Caco-2 (cell line): Measurements from ENCODE around the gene OTOG. TPM values are rescaled to one million over a fixed set of nuclear protein-coding genes. Genes with fewer than 3 reads are reported as not detected.

ENCODE experiments used
- BruUV-seq: library from RNA; stranded (reverse); fragments of 400-500 nt; replicated peaks from 2 replicates; lab custom pipeline; 2021; lab: Mats Ljungman, UMichigan
- CTCF ChIA-PET: fragments of 300-600 bp; sonication (Branson Sonifier 250); formaldehyde crosslinking; loops from one replicate; lab custom pipeline; 2022; ENCODE audit warnings: antibody characterized with exemption; lab: Charles Lee
- POLR2A ChIA-PET: fragments of 300-600 bp; sonication (Branson Sonifier 250); formaldehyde crosslinking; loops from one replicate; lab custom pipeline; 2022; ENCODE audit warnings: antibody characterized with exemption; lab: Charles Lee
- DNase-seq, 2 experiments: peaks; one replicate each; pipeline versions ENCODE4 v3.0.0 to v3.0.0-alpha.2; 2020 to 2022
- H3K27me3 ChIP-seq: replicated peaks from 2 replicates; pipeline ENCODE4 v1.6.0; 2011; ENCODE audit warnings: low read length; ENCODE audit not compliant: control insufficient read depth, insufficient read depth
- H3K36me3 ChIP-seq: 2 replicates; pipeline ENCODE4 v1.5.1; 2011; ENCODE audit warnings: low read length; ENCODE audit not compliant: control insufficient read depth, insufficient read depth
- H3K4me1 ChIP-seq: fragments of 250-450 bp; sonication (Bioruptor Pico); 2 replicates; pipeline ENCODE4 v1.5.1; 2020; ENCODE audit warnings: mild to moderate bottlenecking
- H3K4me3 ChIP-seq: 2 replicates; pipeline ENCODE4 v1.5.1; 2011; ENCODE audit warnings: low read depth, mild to moderate bottlenecking, control low read depth, low read length
- H3K9me3 ChIP-seq: fragments of 250-450 bp; sonication (Bioruptor Pico); 2 replicates; pipeline ENCODE4 v1.5.1; 2020; ENCODE audit warnings: mild to moderate bottlenecking, moderate library complexity
- H3K27ac Mint-ChIP-seq: one replicate; pipeline ENCODE4 v1.8.0; 2022; ENCODE audit warnings: mixed read lengths; ENCODE audit not compliant: unreplicated experiment
- H3K27me3 Mint-ChIP-seq: one replicate; pipeline ENCODE4 v1.8.0; 2022; ENCODE audit warnings: mixed read lengths; ENCODE audit not compliant: insufficient read depth, unreplicated experiment
- H3K36me3 Mint-ChIP-seq: one replicate; pipeline ENCODE4 v1.8.0; 2022; ENCODE audit warnings: mild to moderate bottlenecking, mixed read lengths; ENCODE audit not compliant: insufficient read depth, unreplicated experiment
- H3K4me1 Mint-ChIP-seq: one replicate; pipeline ENCODE4 v1.8.0; 2022; ENCODE audit warnings: low read depth, mixed read lengths; ENCODE audit not compliant: unreplicated experiment
- H3K4me3 Mint-ChIP-seq: one replicate; pipeline ENCODE4 v1.8.0; 2022; ENCODE audit warnings: mild to moderate bottlenecking, moderate library complexity, mixed read lengths; ENCODE audit not compliant: unreplicated experiment
- H3K9me3 Mint-ChIP-seq: one replicate; pipeline ENCODE4 v1.8.0; 2022; ENCODE audit warnings: mixed read lengths; ENCODE audit not compliant: unreplicated experiment
- intact Hi-C: fragments of 100-400 bp; cut with micrococcal nuclease; formaldehyde crosslinking; loops from one replicate; pipeline ENCODE4 v1.10.0; 2022; ENCODE audit not compliant: unreplicated experiment
- total RNA-seq: library from RNA; stranded (reverse); gene quantifications from 2 replicates; pipeline ENCODE4 v1.2.3, GENCODE V29; 2022
- TF ChIP-seq, protein P1 (sequence below), 2 experiments: fragments of 200-600 bp in 1 of 2; IDR thresholded peaks; 1 replicate in 1 of 2; 2 replicates in 1 of 2; pipeline versions ENCODE4 v1.5.1 to v1.8.0; 2011 to 2022; ENCODE audit warnings: antibody characterized with exemption in 1 of 2, control low read depth in 1 of 2, inconsistent platforms in 1 of 2, low read depth in 1 of 2, low read length in 1 of 2, mild to moderate bottlenecking in 1 of 2, moderate library complexity in 1 of 2; ENCODE audit not compliant: insufficient read depth in 1 of 2, severe bottlenecking in 1 of 2, unreplicated experiment in 1 of 2

The OTOG gene
- total RNA-seq, 1 experiment from 2014 or later: 0.95 TPM

DNA sequence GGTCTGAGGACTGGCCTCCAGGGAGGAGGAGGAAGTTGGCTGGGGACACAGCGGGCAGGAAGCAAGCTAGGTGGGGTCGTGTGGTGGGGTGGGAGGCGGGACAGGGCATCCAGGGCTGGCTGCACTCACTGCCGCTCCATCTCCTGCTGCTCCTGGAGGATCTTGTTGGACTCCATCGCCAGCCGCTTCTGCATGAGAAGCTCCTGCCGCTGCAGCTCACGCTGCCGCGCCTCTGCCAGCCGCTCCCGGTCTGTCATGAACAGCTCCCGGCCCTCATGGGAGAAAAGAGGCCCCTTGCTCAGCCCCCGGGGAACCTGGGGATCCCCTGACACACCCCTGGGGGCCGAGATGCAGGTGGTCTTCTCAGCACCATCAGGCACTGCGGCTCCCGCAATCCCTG lies 24.4 kb upstream of the OTOG start:
- BruUV-seq: no TSS peak
- no peak overlapping the region for H3K4me3 Mint-ChIP-seq
- POLR2A ChIA-PET: no interaction called here
- H3K4me3 ChIP-seq: no peak overlapping the region
- no peaks in the 10 kb centered on the region for H3K9me3 ChIP-seq
- no peak overlapping the region for H3K27ac Mint-ChIP-seq
- H3K4me1 ChIP-seq: peaks cover 5% of the 10 kb centered on the region; the same call in 1 of the 2 replicates
- H3K27me3 ChIP-seq: no peaks in the 10 kb centered on the region
- no peaks in the 10 kb centered on the region for H3K9me3 Mint-ChIP-seq
- TF ChIP-seq, protein P1, sequence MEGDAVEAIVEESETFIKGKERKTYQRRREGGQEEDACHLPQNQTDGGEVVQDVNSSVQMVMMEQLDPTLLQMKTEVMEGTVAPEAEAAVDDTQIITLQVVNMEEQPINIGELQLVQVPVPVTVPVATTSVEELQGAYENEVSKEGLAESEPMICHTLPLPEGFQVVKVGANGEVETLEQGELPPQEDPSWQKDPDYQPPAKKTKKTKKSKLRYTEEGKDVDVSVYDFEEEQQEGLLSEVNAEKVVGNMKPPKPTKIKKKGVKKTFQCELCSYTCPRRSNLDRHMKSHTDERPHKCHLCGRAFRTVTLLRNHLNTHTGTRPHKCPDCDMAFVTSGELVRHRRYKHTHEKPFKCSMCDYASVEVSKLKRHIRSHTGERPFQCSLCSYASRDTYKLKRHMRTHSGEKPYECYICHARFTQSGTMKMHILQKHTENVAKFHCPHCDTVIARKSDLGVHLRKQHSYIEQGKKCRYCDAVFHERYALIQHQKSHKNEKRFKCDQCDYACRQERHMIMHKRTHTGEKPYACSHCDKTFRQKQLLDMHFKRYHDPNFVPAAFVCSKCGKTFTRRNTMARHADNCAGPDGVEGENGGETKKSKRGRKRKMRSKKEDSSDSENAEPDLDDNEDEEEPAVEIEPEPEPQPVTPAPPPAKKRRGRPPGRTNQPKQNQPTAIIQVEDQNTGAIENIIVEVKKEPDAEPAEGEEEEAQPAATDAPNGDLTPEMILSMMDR (IDR thresholded peaks at IDR 0.05; ENCODE audit: insufficient read depth in 1 of 2, low read depth in 1 of 2, low read length in 1 of 2, severe bottlenecking in 1 of 2, unreplicated experiment in 1 of 2): no peak
- no peaks in the 10 kb centered on the region for H3K27me3 Mint-ChIP-seq
- H3K4me1 Mint-ChIP-seq: no peaks in the 10 kb centered on the region
- intact Hi-C loops: no loop called here
- H3K36me3 Mint-ChIP-seq: peaks cover 76% of the 10 kb centered on the region
- DNase-seq: no peak
- CTCF ChIA-PET: interaction anchor here (1.0 kb wide), 1 partner anchor 16 kb away, joined by 3 read pairs; no protein-coding TSS in a partner anchor
- peaks cover 26% of the 10 kb centered on the region for H3K36me3 ChIP-seq

DNA sequence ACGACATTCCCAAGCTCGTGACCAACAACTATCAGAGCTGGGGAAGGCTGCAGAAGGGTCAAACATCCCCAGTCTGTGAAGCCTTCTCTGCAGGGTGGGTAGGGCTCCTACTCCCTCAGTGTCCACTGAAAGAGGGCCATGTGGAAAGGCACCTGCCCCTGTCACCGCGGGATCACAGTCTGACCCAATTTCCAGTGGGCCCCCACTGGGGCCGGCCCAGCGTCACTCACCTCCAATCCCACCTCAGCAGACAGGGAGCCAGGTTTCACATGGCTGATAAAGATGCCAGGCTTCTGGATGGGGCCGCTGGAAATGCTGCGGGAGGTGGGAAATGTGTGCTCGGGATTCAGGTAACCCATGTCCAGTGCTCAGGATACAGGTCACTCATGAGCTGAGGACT lies 22.8 kb upstream of the OTOG start:
- intact Hi-C loops: no loop called here

GRCh38 chr11:17525570-17525969 lies 21.5 kb upstream of the OTOG start:
- Mint-ChIP-seq H3K27me3 (no peaks in the 10 kb centered on the region), H3K36me3 (peaks cover 82% of the 10 kb centered on the region), H3K27ac (no peak overlapping the region), H3K4me1 (no peaks in the 10 kb centered on the region), H3K4me3 (no peak overlapping the region), H3K9me3 (no peaks in the 10 kb centered on the region)
- Histone ChIP-seq H3K4me3 (no peak overlapping the region), H3K27me3 (no peaks in the 10 kb centered on the region), H3K9me3 (no peaks in the 10 kb centered on the region), H3K36me3 (peaks cover 17% of the 10 kb centered on the region), H3K4me1 (peaks cover 6% of the 10 kb centered on the region)
- intact Hi-C loops: no loop called here
- TF ChIP-seq, protein P1 (IDR thresholded peaks at IDR 0.05; ENCODE audit: insufficient read depth in 1 of 2, low read depth in 1 of 2, low read length in 1 of 2, severe bottlenecking in 1 of 2, unreplicated experiment in 1 of 2): no peak
- POLR2A ChIA-PET: interaction anchor here (1.2 kb wide), 1 partner anchor 18 kb away, joined by 3 read pairs; no protein-coding TSS in a partner anchor
- no peak for DNase-seq
- CTCF ChIA-PET: interaction anchor here (0.6 to 1.5 kb wide), 2 partner anchors 18 to 142 kb away, joined by 4 read pairs; partner anchors contain the start of gene USH1C
- BruUV-seq: no TSS peak

More for the DNA sequence above, 22.8 kb upstream of the OTOG start:
- POLR2A ChIA-PET: interaction anchor here (1.2 kb wide), 1 partner anchor 17 kb away, joined by 3 read pairs; no protein-coding TSS in a partner anchor
- Histone ChIP-seq H3K27me3 (no peaks in the 10 kb centered on the region), H3K4me3 (no peak overlapping the region), H3K4me1 (peaks cover 5% of the 10 kb centered on the region; the same call in 1 of the 2 replicates), H3K9me3 (no peaks in the 10 kb centered on the region), H3K36me3 (peaks cover 24% of the 10 kb centered on the region)
- Mint-ChIP-seq H3K9me3 (no peaks in the 10 kb centered on the region), H3K27me3 (no peaks in the 10 kb centered on the region), H3K36me3 (peaks cover 80% of the 10 kb centered on the region), H3K27ac (no peak overlapping the region), H3K4me1 (no peaks in the 10 kb centered on the region), H3K4me3 (no peak overlapping the region)
- CTCF ChIA-PET: interaction anchor here (0.6 to 0.7 kb wide), 2 partner anchors 120 to 135 kb away, joined by 3 to 7 read pairs; partner anchors contain the start of gene KCNJ11
- BruUV-seq: no TSS peak
- TF ChIP-seq, protein P1 (IDR thresholded peaks at IDR 0.05; ENCODE audit: insufficient read depth in 1 of 2, low read depth in 1 of 2, low read length in 1 of 2, severe bottlenecking in 1 of 2, unreplicated experiment in 1 of 2): no peak
- no peak for DNase-seq
